Mesothelial cell of epicardium (in vitro differentiated cells): ENCODE measurements around the gene CASP10. TPM values are rescaled to one million over a fixed set of nuclear protein-coding genes. Genes with fewer than 3 reads are reported as not detected.

Source experiments
- DNase-seq, 2 experiments: peaks; one replicate each; pipeline ENCODE4 v3.0.0; 2021; ENCODE audit warnings: low spot score in 2 of 2; ENCODE audit not compliant: unreplicated experiment in 2 of 2
- H3K27ac Mint-ChIP-seq: 2 replicates; pipeline ENCODE4 v1.8.0; 2021; ENCODE audit warnings: mixed read lengths
- H3K27me3 Mint-ChIP-seq: 2 replicates; pipeline ENCODE4 v1.8.0; 2021; ENCODE audit warnings: low read depth, mixed read lengths
- H3K36me3 Mint-ChIP-seq: 2 replicates; pipeline ENCODE4 v1.8.0; 2021; ENCODE audit warnings: mixed read lengths
- H3K4me1 Mint-ChIP-seq: 2 replicates; pipeline ENCODE4 v1.8.0; 2021; ENCODE audit warnings: mixed read lengths
- H3K4me3 Mint-ChIP-seq: 2 replicates; pipeline ENCODE4 v1.8.0; 2021; ENCODE audit warnings: mild to moderate bottlenecking, moderate library complexity, mixed read lengths
- H3K9me3 Mint-ChIP-seq: 2 replicates; pipeline ENCODE4 v1.8.0; 2021; ENCODE audit warnings: mixed read lengths
- total RNA-seq: library from RNA; stranded (reverse); gene quantifications from 3 replicates; pipeline ENCODE4 v1.2.1, GENCODE V29; 2021
- TF ChIP-seq, protein P1 (sequence below): fragments of 200-600 bp; sonication (generic); IDR thresholded peaks from one replicate; pipeline ENCODE4 v1.5.0; 2021; ENCODE audit warnings: antibody characterized with exemption; ENCODE audit not compliant: unreplicated experiment

CASP10 gene
- total RNA-seq, 1 donor from 2014 or later = 3.1 TPM

GRCh38 chr2:201218780-201219179 is 35.8 kb downstream of the CASP10 start:
- no peaks in the 10 kb centered on the region for H3K27me3 Mint-ChIP-seq
- H3K4me3 Mint-ChIP-seq = no peak overlapping the region
- no peaks in the 10 kb centered on the region for H3K36me3 Mint-ChIP-seq
- H3K4me1 Mint-ChIP-seq = peaks cover 23% of the 10 kb centered on the region
- DNase-seq = no peak
- TF ChIP-seq, protein P1, sequence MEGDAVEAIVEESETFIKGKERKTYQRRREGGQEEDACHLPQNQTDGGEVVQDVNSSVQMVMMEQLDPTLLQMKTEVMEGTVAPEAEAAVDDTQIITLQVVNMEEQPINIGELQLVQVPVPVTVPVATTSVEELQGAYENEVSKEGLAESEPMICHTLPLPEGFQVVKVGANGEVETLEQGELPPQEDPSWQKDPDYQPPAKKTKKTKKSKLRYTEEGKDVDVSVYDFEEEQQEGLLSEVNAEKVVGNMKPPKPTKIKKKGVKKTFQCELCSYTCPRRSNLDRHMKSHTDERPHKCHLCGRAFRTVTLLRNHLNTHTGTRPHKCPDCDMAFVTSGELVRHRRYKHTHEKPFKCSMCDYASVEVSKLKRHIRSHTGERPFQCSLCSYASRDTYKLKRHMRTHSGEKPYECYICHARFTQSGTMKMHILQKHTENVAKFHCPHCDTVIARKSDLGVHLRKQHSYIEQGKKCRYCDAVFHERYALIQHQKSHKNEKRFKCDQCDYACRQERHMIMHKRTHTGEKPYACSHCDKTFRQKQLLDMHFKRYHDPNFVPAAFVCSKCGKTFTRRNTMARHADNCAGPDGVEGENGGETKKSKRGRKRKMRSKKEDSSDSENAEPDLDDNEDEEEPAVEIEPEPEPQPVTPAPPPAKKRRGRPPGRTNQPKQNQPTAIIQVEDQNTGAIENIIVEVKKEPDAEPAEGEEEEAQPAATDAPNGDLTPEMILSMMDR = no peak
- no peaks in the 10 kb centered on the region for H3K9me3 Mint-ChIP-seq
- no peak overlapping the region for H3K27ac Mint-ChIP-seq

GRCh38 chr2:201219328-201220096 is 36.6 kb downstream of the CASP10 start:
- H3K9me3 Mint-ChIP-seq = no peaks in the 10 kb centered on the region
- TF ChIP-seq, protein P1 = no peak
- H3K4me3 Mint-ChIP-seq = no peak overlapping the region
- no peaks in the 10 kb centered on the region for H3K27me3 Mint-ChIP-seq
- peaks cover 23% of the 10 kb centered on the region for H3K4me1 Mint-ChIP-seq
- no peak for DNase-seq
- peak overlapping the region; percentile 84 for H3K27ac Mint-ChIP-seq
- H3K36me3 Mint-ChIP-seq = no peaks in the 10 kb centered on the region

DNA sequence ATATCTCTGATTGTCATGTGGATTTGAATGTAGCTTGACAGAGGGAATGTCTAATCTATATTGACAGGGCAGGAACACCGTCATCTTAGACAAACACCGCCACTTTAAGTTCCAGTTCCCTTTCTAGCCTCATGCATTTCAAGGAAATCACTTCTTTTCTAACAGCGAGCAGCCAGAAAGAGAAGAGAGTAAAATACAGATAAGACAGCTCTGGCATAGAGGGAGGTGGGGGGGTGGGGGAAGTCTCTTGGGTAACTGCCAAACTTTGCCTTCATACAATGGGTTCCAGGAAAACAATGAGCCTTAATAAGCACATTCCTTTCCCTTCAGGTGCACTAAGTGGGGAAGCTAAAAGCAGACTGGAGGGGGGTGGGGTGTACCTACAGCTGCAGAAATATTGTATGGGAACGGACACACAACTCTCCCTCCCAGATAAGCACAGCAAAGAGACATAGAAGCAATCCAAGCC is 37.2 kb downstream of the CASP10 start:
- TF ChIP-seq, protein P1 = no peak
- Mint-ChIP-seq H3K36me3 (no peaks in the 10 kb centered on the region), H3K27me3 (no peaks in the 10 kb centered on the region), H3K9me3 (no peaks in the 10 kb centered on the region), H3K4me3 (no peak overlapping the region), H3K4me1 (peaks cover 23% of the 10 kb centered on the region), H3K27ac (peak overlapping the region; percentile 84)
- no peak for DNase-seq

DNA sequence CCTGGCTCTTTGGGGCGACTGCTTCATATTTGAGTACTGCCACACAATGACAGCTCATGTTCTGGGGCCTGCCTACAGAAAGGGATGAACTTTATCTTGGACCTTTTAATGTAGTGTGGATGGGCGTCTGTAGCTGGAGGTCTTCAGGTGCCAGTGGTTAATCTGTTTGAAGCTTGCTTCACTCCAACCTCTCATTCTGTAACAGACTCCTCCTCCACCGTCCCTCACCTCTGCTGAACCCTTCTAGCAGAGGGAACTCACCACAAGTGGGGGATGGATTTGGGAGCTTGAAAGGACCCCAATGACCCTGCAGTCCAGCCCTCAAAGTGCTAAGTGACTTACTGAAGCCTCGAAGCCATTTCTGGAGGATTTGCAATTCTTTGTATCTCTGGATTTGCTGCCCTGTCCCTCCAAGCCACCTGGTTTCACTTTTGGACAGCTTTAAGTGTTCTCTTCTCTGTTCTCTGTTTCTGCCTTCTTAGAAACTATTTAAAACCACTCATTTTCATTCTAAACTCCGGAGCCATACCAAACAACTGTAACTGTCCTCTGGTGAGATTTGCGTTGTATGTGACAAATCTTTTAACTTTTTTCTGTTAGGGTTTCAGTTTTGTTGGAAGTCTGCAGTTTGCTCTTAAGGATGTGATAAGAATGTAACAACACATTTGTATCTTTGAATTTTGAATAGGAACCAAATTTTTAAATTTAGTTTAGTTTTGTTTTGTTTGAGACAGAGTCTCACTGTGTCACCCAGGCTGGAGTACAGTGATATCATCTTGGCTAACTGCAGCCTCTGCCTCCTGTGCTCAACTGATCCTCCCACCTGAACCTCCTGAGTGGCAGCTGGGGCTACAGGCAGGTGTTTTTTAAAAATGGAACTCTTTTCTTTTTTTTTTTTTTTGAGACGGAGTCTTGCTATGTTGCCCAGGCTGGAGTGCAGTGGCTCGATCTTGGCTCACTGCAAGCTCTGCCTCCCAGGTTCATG is 40.4 kb downstream of the CASP10 start:
- Mint-ChIP-seq H3K36me3 (no peaks in the 10 kb centered on the region), H3K4me3 (no peak overlapping the region), H3K9me3 (no peaks in the 10 kb centered on the region), H3K27me3 (peaks cover 8% of the 10 kb centered on the region), H3K4me1 (peaks cover 23% of the 10 kb centered on the region), H3K27ac (peak overlapping the region; percentile 20)
- no peak for DNase-seq
- TF ChIP-seq, protein P1 = no peak

DNA sequence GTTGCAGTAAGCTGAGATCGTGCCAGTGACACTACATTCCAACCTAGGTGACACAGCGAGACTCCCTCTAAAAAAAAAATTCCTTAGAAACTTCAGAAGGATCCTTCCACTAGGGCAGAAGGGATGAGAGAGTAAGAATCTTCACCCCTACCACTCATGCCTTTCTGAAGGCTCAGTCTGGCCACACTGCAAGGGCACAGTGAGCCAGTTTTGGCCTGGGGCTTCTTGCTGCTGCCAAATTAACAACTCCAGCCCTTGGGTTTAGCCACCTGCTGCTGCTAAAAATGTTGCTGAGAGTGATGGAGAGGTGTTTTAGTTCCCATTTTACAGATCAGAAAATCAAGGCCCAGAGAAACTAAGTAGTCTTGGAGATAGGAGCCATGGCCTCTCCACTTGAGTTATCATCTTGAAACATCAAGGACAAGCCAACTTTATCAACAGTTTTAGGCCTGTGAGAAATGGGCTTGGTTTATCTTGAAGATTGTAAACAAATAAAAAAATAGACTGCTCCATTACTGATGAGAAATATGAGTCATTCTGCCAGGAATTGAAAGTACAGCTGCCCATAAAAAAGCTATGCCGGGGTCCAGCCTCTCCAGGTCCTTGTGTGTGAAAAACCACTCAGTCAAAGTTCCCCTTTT is 45.5 kb downstream of the CASP10 start:
- Mint-ChIP-seq H3K9me3 (no peaks in the 10 kb centered on the region), H3K27ac (no peak overlapping the region)
- TF ChIP-seq, protein P1 = no peak

More for the DNA sequence above, 45.5 kb downstream of the CASP10 start:
- Mint-ChIP-seq H3K27me3 (peaks cover 19% of the 10 kb centered on the region), H3K4me1 (peaks cover 10% of the 10 kb centered on the region), H3K36me3 (no peaks in the 10 kb centered on the region), H3K4me3 (no peak overlapping the region)
- no peak for DNase-seq
